Frontal cortex (tissue), 4 donors: ENCODE results near the gene VPS37C. TPM values are rescaled to one million over a fixed set of nuclear protein-coding genes. Genes with fewer than 3 reads are reported as not detected.

Source experiments
- DNase-seq, 2 donors: peaks; one replicate each; pipeline ENCODE4 v3.0.0; 2012; ENCODE audit warnings: low spot score in 2 of 2
- FAIRE-seq: peaks from 2 replicates; lab custom pipeline; 2012; peaks lifted over from hg19 to GRCh38; lab: Jason Lieb, UNC
- total RNA-seq: library from RNA; depleted of rRNA; stranded (reverse); fragments of >200 nt; gene quantifications from one replicate; pipeline ENCODE4 v1.2.3, GENCODE V29; 2014
- donor health status: control.
- donor health status: control.
- donor health status: control.

The VPS37C gene
- total RNA-seq, 1 donor from 2014 or later, result 4.5 TPM

- DNase-seq (no peak), FAIRE-seq (no peak)
Measured at GRCh38 chr11:61121192-61121831, 39.9 kb downstream of the VPS37C start.

GRCh38 chr11:61120706-61121191 lies 40.5 kb downstream of the VPS37C start:
- peak in 1 of 2 donors; percentile 58 for DNase-seq
- no peak for FAIRE-seq

- DNase-seq (no peak), FAIRE-seq (no peak)
Measured at GRCh38 chr11:61120099-61120705, 41.0 kb downstream of the VPS37C start.

GRCh38 chr11:61119571-61119970 lies 41.7 kb downstream of the VPS37C start:
- FAIRE-seq, result no peak
- DNase-seq, result no peak

GRCh38 chr11:61119055-61119454 lies 42.2 kb downstream of the VPS37C start:
- no peak for FAIRE-seq
- no peak for DNase-seq

- FAIRE-seq (no peak), DNase-seq (no peak)
Measured at GRCh38 chr11:61118406-61118805, 42.8 kb downstream of the VPS37C start.

GRCh38 chr11:61118004-61118403 lies 43.2 kb downstream of the VPS37C start:
- FAIRE-seq, result no peak
- no peak for DNase-seq

- DNase-seq (no peak), FAIRE-seq (no peak)
Measured at GRCh38 chr11:61117168-61117520, 44.1 kb downstream of the VPS37C start.

- FAIRE-seq, result no peak
- no peak for DNase-seq
Measured at GRCh38 chr11:61116426-61117167, 44.6 kb downstream of the VPS37C start.

- no peak for FAIRE-seq
Measured at GRCh38 chr11:61115498-61116224, 45.6 kb downstream of the VPS37C start.

GRCh38 chr11:61114913-61115312 lies 46.3 kb downstream of the VPS37C start:
- no peak for DNase-seq
- FAIRE-seq, result no peak

More at GRCh38 chr11:61115498-61116224, 45.6 kb downstream of the VPS37C start:
- no peak for DNase-seq

- FAIRE-seq (no peak), DNase-seq (no peak)
Measured at GRCh38 chr11:61113201-61113600, 48.0 kb downstream of the VPS37C start.

GRCh38 chr11:61112575-61112974 lies 48.7 kb downstream of the VPS37C start:
- FAIRE-seq, result no peak
- DNase-seq, result no peak

GRCh38 chr11:61111786-61112517 lies 49.3 kb downstream of the VPS37C start:
- no peak for FAIRE-seq
- no peak for DNase-seq

GRCh38 chr11:61111050-61111435 lies 50.2 kb downstream of the VPS37C start:
- DNase-seq (no peak), FAIRE-seq (no peak)

GRCh38 chr11:61110255-61111049 lies 50.8 kb downstream of the VPS37C start:
- FAIRE-seq, result no peak
- DNase-seq, result no peak

GRCh38 chr11:61109671-61110070 lies 51.6 kb downstream of the VPS37C start:
- no peak for FAIRE-seq
- no peak for DNase-seq

- no peak for DNase-seq
- FAIRE-seq, result no peak
Measured at GRCh38 chr11:61108847-61109585, 52.2 kb downstream of the VPS37C start.
